GM18867 (cell line): ENCODE measurements around the gene SPECC1L.

Experiments
- ATAC-seq: cut with Tn5 transposase; IDR thresholded peaks from one replicate; pipeline ENCODE4 v1.9.1; 2021; ENCODE audit warnings: mild to moderate bottlenecking, moderate library complexity; ENCODE audit not compliant: unreplicated experiment

Gene SPECC1L

DNA sequence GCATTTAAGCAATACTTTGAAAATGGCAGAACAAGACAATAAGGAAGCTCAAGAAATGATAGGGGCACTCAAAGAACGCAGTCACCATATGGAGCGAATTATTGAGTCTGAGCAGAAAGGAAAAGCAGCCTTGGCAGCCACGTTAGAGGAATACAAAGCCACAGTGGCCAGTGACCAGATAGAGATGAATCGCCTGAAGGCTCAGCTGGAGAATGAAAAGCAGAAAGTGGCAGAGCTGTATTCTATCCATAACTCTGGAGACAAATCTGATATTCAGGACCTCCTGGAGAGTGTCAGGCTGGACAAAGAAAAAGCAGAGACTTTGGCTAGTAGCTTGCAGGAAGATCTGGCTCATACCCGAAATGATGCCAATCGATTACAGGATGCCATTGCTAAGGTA, 51.9 kb downstream of the SPECC1L start:
- no peak for ATAC-seq

DNA sequence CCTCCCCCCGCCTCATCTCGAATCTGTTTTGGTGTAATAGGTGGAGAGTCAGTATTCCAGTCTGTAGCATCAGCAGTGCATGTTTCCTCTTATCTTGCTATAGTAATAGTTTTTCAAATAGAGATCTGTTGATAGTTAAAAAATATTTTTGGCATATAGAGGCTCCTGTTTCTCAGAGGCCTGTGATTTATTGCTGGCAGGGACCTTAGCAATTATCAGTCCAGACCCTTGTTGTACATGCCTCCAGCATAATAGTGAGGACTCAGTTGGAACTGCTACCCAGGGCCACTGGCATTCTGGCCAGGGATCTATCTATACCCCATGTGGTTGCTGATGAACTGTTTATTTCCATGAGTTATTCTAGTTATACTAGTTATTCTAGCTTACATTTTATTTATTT, 52.6 kb downstream of the SPECC1L start:
- no peak for ATAC-seq

DNA sequence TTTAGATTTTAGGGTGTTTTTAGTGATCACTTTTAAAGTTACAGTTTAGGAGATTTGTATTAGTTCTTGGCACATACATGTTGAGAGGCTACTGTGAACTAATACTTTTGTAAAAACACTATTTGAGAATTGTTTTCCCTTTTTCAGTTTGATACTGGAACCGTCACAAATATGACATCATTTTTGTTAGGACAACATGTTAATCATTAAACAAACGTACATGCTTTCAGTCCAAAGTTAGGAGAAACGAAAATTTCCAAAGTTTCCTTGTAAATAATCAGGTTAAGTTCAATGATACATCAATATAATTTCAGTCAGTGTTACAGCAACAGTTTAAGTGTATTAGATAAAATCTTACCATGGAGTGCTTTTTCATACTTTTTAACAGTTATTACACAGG, 53.1 kb downstream of the SPECC1L start:
- ATAC-seq: no peak

GRCh38 chr22:24324137-24324536, 53.5 kb downstream of the SPECC1L start:
- ATAC-seq: no peak

- ATAC-seq: no peak
Observed at GRCh38 chr22:24325105-24325757, 54.6 kb downstream of the SPECC1L start.

GRCh38 chr22:24326266-24326665, 55.6 kb downstream of the SPECC1L start:
- ATAC-seq: no peak

- ATAC-seq: no peak
Observed at GRCh38 chr22:24327832-24328231, 57.2 kb downstream of the SPECC1L start.

DNA sequence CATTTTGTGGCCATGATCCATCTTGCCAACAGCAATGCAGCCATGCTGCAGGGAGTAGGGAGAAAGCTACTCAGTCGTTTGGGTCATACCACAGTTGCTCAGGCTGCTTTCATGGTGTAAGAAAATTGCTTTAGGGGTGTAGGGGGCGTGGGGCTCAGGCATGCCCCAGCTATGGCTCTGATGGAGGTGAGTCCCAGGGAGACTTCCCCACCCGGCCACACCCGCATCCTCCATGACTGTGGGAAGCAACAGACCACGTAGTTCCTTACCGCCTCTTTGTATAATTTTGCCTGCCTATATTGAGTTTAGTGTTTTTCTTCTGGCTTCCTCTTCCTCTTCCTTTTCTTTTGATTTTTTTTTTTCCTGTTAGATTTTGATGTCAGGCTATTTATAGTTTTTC, 58.8 kb downstream of the SPECC1L start:
- ATAC-seq: no peak

DNA sequence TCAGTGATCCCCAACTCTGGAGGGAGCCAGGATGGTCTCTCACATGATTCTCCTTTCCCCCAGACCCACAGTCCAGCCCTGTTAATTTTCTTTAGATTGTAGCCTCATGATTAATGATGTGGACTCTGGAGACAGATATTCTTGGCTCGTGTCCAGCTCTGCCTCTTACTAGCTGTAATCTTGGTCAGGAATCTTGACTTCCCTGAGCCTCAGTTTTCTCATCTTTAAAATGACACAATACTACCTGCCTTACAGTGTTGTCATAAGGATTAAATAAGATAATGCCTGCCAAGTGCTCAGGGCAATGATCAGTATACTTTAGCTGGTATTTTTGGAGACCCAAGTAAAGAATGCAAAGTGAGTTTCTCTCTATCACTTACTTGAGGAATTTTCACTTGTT, 60.0 kb downstream of the SPECC1L start:
- ATAC-seq: no peak

DNA sequence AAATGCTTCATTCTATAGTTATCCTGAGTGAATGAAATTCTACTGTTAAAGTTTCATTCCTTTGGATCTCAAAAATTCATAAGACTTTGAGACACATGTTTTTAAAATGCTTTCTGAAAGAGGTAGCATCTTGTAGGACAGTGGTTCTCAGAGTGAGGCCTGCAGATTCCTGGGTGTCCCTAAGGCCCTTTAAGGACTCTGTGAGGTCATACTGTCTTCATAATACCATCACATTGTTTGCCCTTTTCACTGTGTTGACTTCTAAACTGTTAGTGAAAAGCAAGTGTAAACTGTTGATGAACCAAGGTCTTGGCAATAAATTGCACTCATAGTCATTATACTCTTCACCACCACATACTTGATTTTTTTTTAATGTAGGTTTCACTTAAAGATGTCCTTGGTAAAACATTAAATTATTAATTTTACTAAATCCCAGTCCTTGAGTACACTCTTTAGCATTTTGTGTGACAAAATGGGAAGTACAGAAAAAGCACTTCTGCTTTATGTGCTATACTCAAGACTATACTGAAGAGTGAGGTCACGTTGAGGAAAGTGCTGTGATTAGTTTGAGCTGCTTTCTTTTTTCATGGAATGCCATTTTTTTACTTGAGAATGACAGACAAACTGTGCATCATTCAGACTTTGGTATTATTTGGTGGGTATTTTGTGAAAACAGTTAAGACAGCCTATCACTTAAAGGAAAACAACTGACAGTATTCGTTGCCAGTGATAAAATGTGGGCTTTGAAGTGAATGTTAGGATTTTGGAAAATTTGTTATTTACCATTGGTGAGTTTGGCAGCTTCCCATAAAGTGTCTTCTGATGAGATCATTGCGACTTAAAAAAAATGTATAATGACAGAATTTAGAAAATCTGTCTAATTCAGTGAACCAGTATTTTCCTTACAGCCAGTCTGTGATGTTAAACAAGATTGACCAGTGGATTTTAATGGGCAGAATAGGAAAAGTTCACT, 61.1 kb downstream of the SPECC1L start:
- no peak for ATAC-seq

DNA sequence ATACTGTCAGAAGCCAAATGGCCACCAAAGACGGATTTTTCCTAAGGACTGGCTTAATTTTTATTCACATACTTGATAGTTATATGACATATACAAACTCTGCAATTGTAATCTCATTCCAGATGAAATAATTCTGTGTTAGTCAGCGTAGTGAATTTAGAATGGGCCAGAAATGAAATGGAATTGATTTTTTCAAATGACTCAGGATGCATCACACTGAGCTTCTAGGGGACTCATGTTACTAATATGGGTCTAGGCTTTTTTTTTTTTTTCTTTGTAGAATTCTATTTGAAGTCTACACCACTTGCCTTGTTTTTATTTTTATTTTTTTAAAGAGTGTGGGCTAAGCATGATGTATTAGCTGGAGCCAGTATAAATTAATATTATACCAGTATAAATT, 62.7 kb downstream of the SPECC1L start:
- ATAC-seq: no peak

DNA sequence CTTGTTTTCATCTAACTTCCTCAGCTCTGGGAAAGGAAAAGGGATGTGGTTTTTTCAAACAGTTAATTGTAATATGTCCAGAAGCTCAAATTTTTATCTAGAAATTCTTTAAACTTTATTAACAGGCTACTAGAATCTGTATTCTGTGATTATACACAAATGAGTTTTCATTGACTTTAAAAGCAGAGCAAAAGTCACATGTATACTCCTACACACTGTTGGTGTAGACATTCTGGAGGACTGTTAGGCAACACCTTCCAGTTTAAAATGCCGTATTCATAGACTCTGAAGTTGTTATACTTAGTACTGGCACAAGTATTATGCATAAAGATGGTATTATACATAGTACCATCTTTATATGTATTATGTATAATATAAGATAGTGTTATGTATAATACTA, 64.9 kb downstream of the SPECC1L start:
- ATAC-seq: no peak

GRCh38 chr22:24337894-24338645, 67.4 kb downstream of the SPECC1L start:
- ATAC-seq: no peak

DNA sequence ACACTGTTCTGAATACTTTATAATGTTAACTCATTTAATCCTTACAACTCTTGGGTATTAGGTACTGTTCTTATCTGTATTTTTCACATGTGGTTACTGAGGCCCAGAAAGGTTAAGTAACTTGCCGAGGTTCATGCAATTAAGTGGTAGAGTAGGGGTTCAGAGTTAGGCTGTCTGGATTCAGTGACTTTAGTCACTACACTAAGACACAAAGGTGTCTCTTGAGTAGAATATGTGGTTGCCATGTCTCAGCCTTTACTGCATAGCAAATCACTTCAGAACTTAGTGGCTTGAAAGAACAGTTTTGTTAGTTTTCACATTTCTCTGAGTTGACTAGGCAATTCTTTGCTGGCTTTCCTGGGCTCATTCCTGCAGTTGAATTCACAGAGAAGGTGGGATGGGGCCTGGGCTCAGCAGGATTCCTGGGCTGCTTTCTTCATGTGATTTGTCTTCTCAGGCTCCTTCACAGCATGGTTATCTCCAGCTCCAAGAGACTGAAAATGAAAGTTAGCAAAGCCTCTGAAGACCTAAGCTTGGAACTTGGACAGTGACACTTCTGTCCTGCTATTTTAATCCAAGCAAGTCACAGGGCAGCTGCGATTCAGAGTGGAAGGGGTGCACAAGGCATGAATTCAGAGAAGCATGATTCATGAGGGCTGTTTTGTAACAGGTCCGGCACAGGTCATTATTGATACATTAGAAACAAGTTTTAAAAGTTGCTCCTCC, 68.3 kb downstream of the SPECC1L start:
- no peak for ATAC-seq

DNA sequence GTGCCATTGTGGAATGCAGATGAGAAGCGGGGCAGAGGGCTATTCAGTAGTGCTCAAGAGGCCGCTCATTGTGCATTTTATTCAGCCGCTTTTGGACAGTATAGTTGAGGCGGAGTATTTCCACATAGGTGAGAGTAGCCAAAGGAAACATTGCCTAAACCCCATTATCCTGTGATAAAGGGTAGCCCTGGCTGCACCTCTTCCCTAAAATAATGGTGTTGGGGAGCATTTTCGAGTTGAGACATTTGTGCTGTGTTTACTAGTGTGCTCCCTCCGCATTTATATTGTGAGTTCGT, 68.8 kb downstream of the SPECC1L start:
- no peak for ATAC-seq

GRCh38 chr22:24341627-24342026, 71.0 kb downstream of the SPECC1L start:
- ATAC-seq: no peak

DNA sequence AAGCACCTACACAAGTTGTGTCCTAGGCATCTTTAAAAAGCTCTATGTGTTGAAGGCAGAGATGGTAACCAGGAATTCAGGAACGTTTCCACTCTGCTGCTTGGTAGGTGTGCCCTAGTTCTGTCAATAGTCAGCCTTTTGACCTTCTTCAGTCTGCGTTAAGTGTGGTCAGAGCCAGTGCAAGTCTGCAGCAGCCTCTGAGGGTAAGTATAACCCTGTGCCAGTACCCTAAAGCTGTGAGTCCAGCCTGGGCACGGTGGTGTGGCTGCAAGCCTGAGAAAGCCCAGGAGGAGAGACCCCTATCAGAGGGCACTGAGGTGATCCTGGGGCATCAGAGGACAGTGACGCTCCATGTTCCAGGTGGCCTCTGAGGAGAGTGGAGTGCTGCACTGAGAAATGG, 80.0 kb downstream of the SPECC1L start:
- no peak for ATAC-seq

- no peak for ATAC-seq
Observed at GRCh38 chr22:24353121-24353520, 82.5 kb downstream of the SPECC1L start.

DNA sequence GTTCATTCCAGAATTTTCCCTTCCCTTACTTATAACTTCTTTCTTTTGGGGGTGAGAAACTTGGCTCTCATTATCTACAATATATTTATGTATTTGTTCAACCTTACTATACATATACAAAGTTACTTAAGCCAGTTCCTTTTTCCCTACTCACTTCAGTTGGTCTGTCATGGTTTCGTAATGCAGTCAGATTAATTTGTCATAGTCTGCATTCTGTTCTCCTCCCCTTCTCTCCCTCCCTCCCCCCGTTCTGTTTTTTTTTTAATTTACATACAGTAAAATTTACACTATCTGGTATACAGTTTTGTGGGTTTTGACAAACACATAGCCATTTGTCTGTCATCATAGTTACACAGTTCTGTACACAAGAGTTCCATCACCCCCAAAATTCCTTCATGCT, 84.9 kb downstream of the SPECC1L start:
- ATAC-seq: no peak

DNA sequence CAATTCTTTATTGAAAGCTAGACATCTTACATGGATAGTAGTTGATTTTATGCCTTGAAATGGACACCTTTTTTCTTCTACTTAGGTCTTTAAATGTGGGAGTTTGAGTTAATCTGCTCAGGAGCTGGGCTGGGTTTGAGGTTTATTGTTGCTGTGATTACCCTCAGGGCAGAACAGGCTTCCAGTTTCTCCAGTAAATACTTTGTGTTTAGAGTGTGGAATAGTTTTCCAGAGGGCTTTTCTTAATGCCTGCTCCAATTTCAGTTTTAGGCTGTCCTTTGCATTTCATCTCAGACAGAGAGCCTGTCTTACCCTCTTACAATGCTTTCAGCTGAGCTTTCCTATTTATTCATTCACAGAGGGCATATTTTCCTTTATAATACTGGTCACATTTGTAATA, 86.9 kb downstream of the SPECC1L start:
- no peak for ATAC-seq
